ENCODE data around the gene DDN. TPM values are rescaled to one million over a fixed set of nuclear protein-coding genes. Genes with fewer than 3 reads are reported as not detected.

Gene DDN
- total and polyA plus RNA-seq, 12 donors, result 0.08 to 2.2 (median 0.43) TPM; not detected in 1

DNA sequence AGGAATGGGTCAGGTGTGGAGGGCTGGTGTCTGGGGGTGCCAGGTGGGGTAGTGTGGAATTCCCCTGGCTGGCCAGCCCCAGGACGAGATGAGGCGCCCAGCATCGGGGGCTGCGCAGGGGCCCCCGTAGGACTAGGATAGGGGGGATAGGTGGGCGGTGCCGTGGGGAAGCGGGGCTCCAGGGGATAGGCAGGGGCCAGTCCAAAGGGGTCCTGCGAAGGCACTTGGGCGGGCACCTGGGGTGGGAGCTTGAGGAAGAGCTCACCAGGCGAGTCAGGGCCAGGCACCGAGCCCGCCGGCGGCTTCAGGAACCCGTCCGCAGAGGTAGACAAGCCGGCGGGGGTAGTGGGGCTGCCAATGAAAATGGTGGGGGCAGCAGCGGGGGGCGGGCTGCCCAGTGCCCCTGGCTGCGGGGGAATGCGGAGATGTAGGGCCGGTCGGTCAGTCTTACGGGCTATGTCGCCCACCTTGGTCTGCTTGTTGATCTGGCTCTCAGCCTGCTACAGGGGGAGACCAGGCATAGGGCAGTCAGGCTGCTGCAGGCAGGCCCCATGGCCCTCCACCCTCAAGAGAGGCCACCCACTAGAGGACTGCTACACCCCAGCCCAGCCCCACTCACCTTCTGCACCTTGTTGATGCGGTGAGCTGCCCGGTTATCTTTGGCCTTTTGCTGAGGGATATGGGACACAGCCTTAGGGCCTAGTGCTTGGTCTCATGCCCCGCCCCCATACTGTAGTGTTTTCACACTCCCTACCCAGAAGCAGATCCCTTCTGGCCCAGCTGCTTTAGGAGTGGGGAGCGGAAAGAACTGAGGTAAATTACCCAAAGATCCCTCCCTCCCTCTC is 42.1 kb upstream of the DDN start:
- intact Hi-C loops (cut with DNase I), result no loop called here
- Histone ChIP-seq H3K27me3 (no peaks in the 10 kb centered on the region), H3K4me1 (replicated peaks in 1 of 2) (no peaks in the 10 kb centered on the region), H3K27ac (no peak overlapping the region), H3K36me3 (replicated peaks in 1 of 2) (peaks cover 0 to 96% of the 10 kb centered on the region in 2 donors), H3K9me3 (replicated peaks in 1 of 3) (no peaks in the 10 kb centered on the region), H3K4me3 (no peak overlapping the region)
- WGBS, 4 donors, result 89 to 95% (median 93%) methylated on average over 22 to 31 of the region's 31 CpGs
- no peak for DNase-seq
- no peak for TF ChIP-seq POLR2A (IDR thresholded peaks at IDR 0.05)
- TF ChIP-seq, protein P1, sequence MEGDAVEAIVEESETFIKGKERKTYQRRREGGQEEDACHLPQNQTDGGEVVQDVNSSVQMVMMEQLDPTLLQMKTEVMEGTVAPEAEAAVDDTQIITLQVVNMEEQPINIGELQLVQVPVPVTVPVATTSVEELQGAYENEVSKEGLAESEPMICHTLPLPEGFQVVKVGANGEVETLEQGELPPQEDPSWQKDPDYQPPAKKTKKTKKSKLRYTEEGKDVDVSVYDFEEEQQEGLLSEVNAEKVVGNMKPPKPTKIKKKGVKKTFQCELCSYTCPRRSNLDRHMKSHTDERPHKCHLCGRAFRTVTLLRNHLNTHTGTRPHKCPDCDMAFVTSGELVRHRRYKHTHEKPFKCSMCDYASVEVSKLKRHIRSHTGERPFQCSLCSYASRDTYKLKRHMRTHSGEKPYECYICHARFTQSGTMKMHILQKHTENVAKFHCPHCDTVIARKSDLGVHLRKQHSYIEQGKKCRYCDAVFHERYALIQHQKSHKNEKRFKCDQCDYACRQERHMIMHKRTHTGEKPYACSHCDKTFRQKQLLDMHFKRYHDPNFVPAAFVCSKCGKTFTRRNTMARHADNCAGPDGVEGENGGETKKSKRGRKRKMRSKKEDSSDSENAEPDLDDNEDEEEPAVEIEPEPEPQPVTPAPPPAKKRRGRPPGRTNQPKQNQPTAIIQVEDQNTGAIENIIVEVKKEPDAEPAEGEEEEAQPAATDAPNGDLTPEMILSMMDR (IDR thresholded peaks at IDR 0.05), result no peak

DNA sequence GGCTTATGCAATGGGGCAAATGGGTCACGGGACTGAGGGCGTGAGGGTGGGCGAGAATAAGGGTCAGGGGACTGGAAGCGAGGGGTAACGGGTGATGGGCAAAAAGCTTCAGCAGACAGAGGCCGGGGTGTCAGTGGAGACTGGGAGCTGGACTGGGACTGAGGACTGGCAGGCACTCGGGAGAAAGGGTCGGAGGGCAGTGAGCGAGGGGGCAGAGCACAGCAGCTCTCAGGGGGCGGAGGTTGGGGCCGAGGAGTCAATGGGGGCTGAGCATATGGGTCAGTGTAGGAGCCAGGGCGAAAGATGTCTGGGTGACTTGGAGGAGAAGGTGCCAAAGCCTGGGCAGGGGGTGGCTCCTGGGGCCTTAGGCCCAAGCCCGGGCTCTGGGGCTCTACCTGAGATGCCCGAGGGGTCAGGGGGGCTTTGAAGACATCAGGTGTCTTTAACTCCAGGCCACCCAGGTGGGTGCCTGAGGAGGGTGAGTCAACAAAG is 41.2 kb upstream of the DDN start:
- H3K36me3 ChIP-seq (replicated peaks in 1 of 2), result peaks cover 0 to 94% of the 10 kb centered on the region in 2 donors
- DNase-seq, result no peak
- no peaks in the 10 kb centered on the region for H3K9me3 ChIP-seq (replicated peaks in 1 of 3)
- no peak for TF ChIP-seq POLR2A (IDR thresholded peaks at IDR 0.05)
- TF ChIP-seq, protein P1 (IDR thresholded peaks at IDR 0.05), result no peak
- H3K27ac ChIP-seq, result no peak overlapping the region
- H3K4me1 ChIP-seq (replicated peaks in 1 of 2), result no peaks in the 10 kb centered on the region
- 87 to 92% (median 91%) methylated on average over 13 to 14 of the region's 14 CpGs for WGBS, 4 donors
- H3K4me3 ChIP-seq, result no peak overlapping the region
- no peaks in the 10 kb centered on the region for H3K27me3 ChIP-seq
- intact Hi-C loops (cut with DNase I), result no loop called here

DNA sequence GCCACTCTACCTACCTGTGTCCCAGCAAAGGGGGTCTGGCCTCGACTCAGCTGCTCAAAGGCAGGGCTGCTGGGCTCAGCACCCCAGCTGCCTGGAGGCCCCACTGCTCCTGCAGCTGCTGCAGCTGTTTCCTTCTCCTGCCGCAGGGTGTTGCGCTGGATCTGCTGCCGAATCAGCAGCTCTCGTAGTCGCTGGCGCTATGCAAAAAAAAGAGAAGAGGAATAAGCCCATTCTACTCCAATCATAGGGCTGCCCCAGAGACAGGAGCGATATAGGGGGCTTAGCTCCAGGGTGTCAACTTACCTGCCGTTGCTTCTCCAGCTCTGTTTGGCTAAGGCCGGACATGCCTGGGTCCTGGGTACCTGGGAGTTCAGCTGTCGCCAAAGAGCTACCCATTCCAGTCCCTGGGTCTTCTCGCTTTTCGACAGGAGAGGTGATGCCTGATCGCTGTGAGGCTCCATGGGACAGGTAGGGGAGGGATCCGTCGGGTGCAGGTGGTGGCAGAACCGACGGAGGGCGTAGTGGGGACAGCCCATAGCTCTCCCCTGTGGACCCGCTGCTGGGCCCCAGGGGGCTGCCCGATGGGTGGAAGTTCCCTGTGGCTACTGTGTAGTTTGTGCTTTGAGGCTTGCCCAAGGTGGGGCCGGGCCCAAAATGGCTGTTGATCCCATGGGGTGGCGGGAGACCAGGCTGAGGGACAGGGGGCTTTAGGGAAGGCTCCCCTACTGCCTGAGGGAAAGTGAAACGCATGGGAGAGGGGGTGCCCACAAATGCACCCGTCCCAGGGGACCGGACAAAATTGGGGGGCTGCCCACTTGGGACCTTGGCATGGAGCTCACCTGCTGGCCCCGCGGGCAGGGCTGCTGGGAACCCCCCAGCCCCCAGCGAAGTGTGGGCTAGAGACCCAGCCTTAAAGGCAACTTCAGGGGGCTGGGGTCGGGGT is 40.5 kb upstream of the DDN start:
- Histone ChIP-seq H3K36me3 (replicated peaks in 1 of 2) (peaks cover 0 to 96% of the 10 kb centered on the region in 2 donors), H3K27me3 (no peaks in the 10 kb centered on the region), H3K4me3 (no peak overlapping the region), H3K4me1 (replicated peaks in 1 of 2) (no peaks in the 10 kb centered on the region), H3K27ac (no peak overlapping the region), H3K9me3 (replicated peaks in 1 of 3) (no peaks in the 10 kb centered on the region)
- WGBS, 4 donors, result 90 to 95% (median 93%) methylated on average over 21 to 30 of the region's 30 CpGs
- TF ChIP-seq, protein P1 (IDR thresholded peaks at IDR 0.05), result no peak
- no peak for TF ChIP-seq POLR2A (IDR thresholded peaks at IDR 0.05)
- intact Hi-C loops (cut with DNase I), result no loop called here
- no peak for DNase-seq
